Common myeloid progenitor, CD34-positive (primary cell): Measurements from ENCODE around the gene PTPN23.

Experiments used
- CTCF ChIA-PET: fragments of 350-600 bp; sonication (Branson Sonifier 250); formaldehyde crosslinking; loops from one replicate; lab custom pipeline; 2021; ENCODE audit warnings: antibody characterized with exemption; lab: Charles Lee
- POLR2A ChIA-PET: fragments of 350-600 bp; sonication (Branson Sonifier 250); formaldehyde crosslinking; loops from one replicate; lab custom pipeline; 2021; ENCODE audit warnings: antibody characterized with exemption; lab: Charles Lee
- DNase-seq, 3 donors: peaks; one replicate each; pipeline versions ENCODE4 v3.0.0 to v3.0.0-alpha.2; 2013
- H3K27ac ChIP-seq, 2 experiments: 1 replicate in 1 of 2; 2 replicates in 1 of 2; pipeline ENCODE4 v1.7.0; 2013; ENCODE audit warnings: inconsistent platforms in 2 of 2, low read length in 2 of 2, mild to moderate bottlenecking in 2 of 2, low read depth in 1 of 2, moderate library complexity in 1 of 2; ENCODE audit not compliant: severe bottlenecking in 2 of 2, insufficient read depth in 1 of 2, poor library complexity in 1 of 2
- H3K27me3 ChIP-seq, 5 experiments: replicated peaks in 2 of 5; 1 replicate in 3 of 5; 2 replicates in 2 of 5; pipeline versions ENCODE4 v1.6.1 to v1.7.0; 2013; ENCODE audit warnings: low read length in 4 of 5, mild to moderate bottlenecking in 2 of 5, moderate library complexity in 2 of 5, inconsistent platforms in 1 of 5; ENCODE audit not compliant: insufficient read depth in 5 of 5, control insufficient read depth in 4 of 5
- H3K36me3 ChIP-seq, 4 experiments: 1 replicate in 2 of 4; 2 replicates in 2 of 4; pipeline versions ENCODE4 v1.6.1 to v1.7.0; 2013; ENCODE audit warnings: low read length in 3 of 4, control low read depth in 1 of 4, mild to moderate bottlenecking in 1 of 4; ENCODE audit not compliant: control insufficient read depth in 4 of 4, insufficient read depth in 4 of 4
- H3K4me1 ChIP-seq, 4 experiments: 1 replicate in 3 of 4; 2 replicates in 1 of 4; pipeline versions ENCODE4 v1.6.1 to v1.7.1; 2013; ENCODE audit warnings: low read length in 3 of 4, mild to moderate bottlenecking in 3 of 4, control low read depth in 1 of 4, inconsistent platforms in 1 of 4, moderate library complexity in 1 of 4; ENCODE audit not compliant: control insufficient read depth in 4 of 4, insufficient read depth in 4 of 4; ENCODE audit errors: control extremely low read depth in 1 of 4
- H3K4me3 ChIP-seq, 7 experiments: 1 replicate in 4 of 7; 2 replicates in 3 of 7; pipeline versions ENCODE4 v1.5.1 to v1.7.0; 2013; ENCODE audit warnings: mild to moderate bottlenecking in 7 of 7, low read length in 6 of 7, moderate library complexity in 6 of 7, inconsistent platforms in 2 of 7, low read depth in 2 of 7, control low read depth in 1 of 7; ENCODE audit not compliant: insufficient read depth in 4 of 7, control insufficient read depth in 1 of 7; ENCODE audit errors: extremely low read depth in 1 of 7
- H3K9me3 ChIP-seq, 5 experiments: 1 replicate in 4 of 5; 2 replicates in 1 of 5; pipeline versions ENCODE4 v1.6.1 to v1.7.1; 2013; ENCODE audit warnings: low read length in 4 of 5, mild to moderate bottlenecking in 2 of 5, inconsistent platforms in 1 of 5, low read depth in 1 of 5, moderate library complexity in 1 of 5; ENCODE audit not compliant: control insufficient read depth in 4 of 5, insufficient read depth in 2 of 5; ENCODE audit errors: control extremely low read depth in 1 of 5
- WGBS: methylation state at CpG from one replicate; pipeline ENCODE4 v1.1.5; 2013; ENCODE audit not compliant: insufficient coverage; 5-methylcytosine and 5-hydroxymethylcytosine counted together

Gene PTPN23

DNA sequence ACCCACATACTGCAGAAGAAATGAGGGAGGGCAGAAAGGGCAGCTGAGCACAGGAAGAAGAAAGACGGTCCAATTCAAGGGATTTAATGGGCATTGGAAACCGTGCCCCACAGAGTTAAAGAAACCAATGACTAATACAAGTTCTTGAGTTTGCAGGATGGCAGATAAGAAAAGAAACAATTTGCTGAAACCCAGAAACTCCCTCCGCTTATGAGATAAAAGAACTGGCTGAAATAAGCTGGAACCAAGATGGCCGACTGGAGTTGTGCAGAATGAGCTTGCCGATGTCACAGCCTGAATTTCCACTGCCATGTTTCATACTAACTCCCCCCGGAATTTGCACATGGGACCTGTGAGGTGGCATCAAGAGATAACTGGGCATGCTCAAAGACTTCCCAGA is 47.8 kb downstream of the PTPN23 start:
- H3K4me1 ChIP-seq = no peaks in the 10 kb centered on the region
- POLR2A ChIA-PET = no interaction called here
- WGBS = 100% methylated on average over 4 of the region's 6 CpGs
- H3K27ac ChIP-seq = no peak overlapping the region
- H3K36me3 ChIP-seq = peaks cover 4 to 81% (median 59%) of the 10 kb centered on the region in 4 experiments
- no peak overlapping the region for H3K4me3 ChIP-seq
- CTCF ChIA-PET = no interaction called here
- no peaks in the 10 kb centered on the region for H3K27me3 ChIP-seq
- H3K9me3 ChIP-seq = no peaks in the 10 kb centered on the region
- DNase-seq = no peak

DNA sequence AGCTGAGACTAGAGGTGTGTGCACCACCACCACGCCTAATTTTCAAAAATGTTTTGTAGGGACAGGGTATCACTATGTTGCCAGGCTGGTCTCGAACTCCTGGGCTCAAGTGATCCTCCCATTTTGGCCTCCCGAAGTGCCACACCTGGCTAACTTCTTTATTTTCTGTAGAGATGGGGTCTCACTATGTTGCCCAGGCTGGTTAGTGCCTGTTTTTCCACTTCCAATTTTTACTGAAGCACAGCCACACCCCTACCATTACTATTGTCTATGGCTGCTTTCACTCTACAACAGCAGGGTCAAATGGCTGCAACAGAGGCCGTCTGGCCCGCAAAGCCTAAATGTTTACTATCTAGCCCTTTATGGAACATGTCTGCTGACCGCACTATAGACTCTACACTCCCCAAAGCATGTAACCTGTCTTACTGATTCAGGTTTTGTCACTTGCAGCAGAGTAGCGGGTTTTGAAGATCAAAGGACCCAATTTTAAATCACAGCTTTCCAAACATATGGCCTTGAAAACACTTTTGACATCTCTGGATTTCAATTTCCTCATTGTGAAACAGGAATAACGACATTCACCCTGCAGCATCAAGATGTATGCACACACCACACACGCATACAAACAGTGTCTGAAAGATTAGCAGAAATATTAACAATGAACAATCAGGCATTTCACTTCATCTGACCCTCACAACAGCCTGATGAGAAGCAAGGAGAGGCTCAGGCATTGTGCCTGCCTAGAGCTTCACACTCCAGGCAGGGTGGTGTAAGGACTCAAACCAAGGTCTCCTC is 48.9 kb downstream of the PTPN23 start:
- POLR2A ChIA-PET = no interaction called here
- CTCF ChIA-PET = interaction anchor here (1.6 kb wide), 1 partner anchor 8 kb away, joined by 4 read pairs; no protein-coding TSS in a partner anchor
- no peak for DNase-seq

DNA sequence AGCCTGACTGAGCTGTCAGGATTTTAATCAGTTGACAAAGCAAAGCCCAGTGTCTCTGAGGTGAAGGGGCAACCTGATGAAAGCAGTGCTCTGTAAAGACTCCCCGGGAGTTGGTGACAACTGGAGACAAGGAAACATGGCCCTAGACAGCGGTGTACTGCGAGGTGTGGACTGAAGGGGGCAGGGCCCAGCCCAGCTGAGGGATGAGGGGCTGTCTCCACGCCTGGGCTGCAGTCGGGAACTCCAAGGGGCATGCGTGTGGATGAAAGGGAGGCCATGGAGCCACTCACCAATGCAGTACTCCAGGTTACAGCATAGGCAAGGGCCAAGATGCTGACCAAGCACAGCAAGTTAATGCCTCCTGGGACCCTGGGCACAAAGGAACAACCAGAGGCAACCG is 49.8 kb downstream of the PTPN23 start:
- no peaks in the 10 kb centered on the region for H3K4me1 ChIP-seq
- H3K4me3 ChIP-seq = no peak overlapping the region
- peaks cover 9 to 75% (median 58%) of the 10 kb centered on the region in 4 experiments for H3K36me3 ChIP-seq
- CTCF ChIA-PET = interaction anchor here (1.6 kb wide), 1 partner anchor 9 kb away, joined by 4 read pairs; no protein-coding TSS in a partner anchor
- DNase-seq = no peak
- POLR2A ChIA-PET = no interaction called here
- H3K27ac ChIP-seq = no peak overlapping the region
- 98% methylated on average over 7 of the region's 7 CpGs for WGBS
- H3K9me3 ChIP-seq = no peaks in the 10 kb centered on the region
- H3K27me3 ChIP-seq = no peaks in the 10 kb centered on the region

More for the DNA sequence above, 48.9 kb downstream of the PTPN23 start:
- Histone ChIP-seq H3K27me3 (no peaks in the 10 kb centered on the region), H3K27ac (no peak overlapping the region), H3K9me3 (no peaks in the 10 kb centered on the region), H3K4me1 (no peaks in the 10 kb centered on the region), H3K36me3 (peaks cover 9 to 81% (median 59%) of the 10 kb centered on the region in 4 experiments), H3K4me3 (no peak overlapping the region)
- 96% methylated on average over 7 of the region's 9 CpGs for whole genome bisulfite sequencing

DNA sequence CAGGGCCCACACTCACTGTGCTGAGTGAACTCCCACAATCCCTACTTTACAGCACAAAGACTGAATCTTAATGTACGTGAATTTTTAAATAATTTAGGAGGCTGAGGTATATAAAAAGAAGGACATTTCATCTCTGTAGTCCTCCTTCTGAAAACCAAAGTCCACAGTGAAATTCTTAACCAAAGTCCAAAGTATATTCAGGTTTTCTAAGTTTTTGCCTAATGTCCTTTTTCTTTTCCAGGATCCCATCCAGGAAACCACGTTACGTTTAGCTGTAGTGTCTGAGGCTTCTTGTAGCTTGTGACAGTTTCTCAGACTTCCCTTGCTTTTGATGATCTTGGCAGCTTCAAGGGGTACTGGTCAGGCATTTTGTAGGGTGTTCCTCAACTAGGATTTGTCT is 50.4 kb downstream of the PTPN23 start:
- H3K4me1 ChIP-seq = no peaks in the 10 kb centered on the region
- no peak overlapping the region for H3K27ac ChIP-seq
- no peak overlapping the region for H3K4me3 ChIP-seq
- POLR2A ChIA-PET = no interaction called here
- CTCF ChIA-PET = interaction anchor here (1.3 to 1.6 kb wide), 2 partner anchors 9 to 17 kb away, joined by 3 to 4 read pairs; no protein-coding TSS in a partner anchor
- 100% methylated on average over 2 of the region's 3 CpGs for WGBS
- H3K36me3 ChIP-seq = peaks cover 9 to 69% (median 56%) of the 10 kb centered on the region in 4 experiments
- no peak for DNase-seq
- H3K27me3 ChIP-seq = no peaks in the 10 kb centered on the region
- no peaks in the 10 kb centered on the region for H3K9me3 ChIP-seq

DNA sequence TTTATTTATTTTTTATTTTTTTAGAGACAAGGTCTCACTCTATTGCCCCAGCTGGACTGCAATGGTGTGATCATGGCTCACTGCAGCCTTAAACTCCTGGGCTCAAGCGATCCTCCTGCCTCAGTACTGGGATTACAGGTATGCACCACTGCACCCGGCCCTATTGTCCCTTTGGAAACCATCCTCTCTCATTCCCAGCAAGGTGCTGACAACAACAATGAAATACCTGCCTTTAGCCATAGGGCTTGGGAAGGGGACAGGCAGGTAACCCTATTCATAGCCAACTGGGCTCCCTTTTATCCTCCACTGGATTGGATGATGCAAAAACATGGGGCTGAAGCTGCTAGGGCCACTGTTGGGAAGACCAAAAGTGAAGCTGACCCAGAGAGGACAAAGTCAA is 51.9 kb downstream of the PTPN23 start:
- Histone ChIP-seq H3K4me1 (no peaks in the 10 kb centered on the region), H3K27ac (no peak overlapping the region), H3K4me3 (no peak overlapping the region), H3K36me3 (peaks cover 9 to 63% (median 47%) of the 10 kb centered on the region in 4 experiments), H3K27me3 (no peaks in the 10 kb centered on the region), H3K9me3 (no peaks in the 10 kb centered on the region)
- 92% methylated on average over 2 of the region's 2 CpGs for WGBS
- POLR2A ChIA-PET = no interaction called here
- DNase-seq = no peak
- CTCF ChIA-PET = no interaction called here

DNA sequence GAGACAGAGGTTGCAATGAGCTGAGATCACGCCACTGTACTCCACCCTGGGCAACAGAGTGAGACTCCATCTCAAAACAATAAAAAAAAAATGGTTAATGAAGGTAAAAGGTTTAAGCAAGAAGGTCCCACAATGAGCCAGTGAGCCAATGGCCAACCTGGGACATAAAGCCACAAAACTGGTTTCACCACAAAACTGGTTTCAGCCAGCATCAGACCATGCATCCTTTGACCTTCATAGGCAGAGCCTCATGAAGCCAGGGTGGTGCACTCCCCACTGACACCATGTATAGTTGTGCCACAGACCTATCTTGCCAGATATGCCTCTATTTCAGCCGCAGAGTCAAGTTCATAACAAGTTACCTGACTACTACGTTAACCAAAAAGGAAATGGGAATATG is 53.0 kb downstream of the PTPN23 start:
- CTCF ChIA-PET = interaction anchor here (1.0 to 1.7 kb wide), 2 partner anchors 9 to 44 kb away, joined by 4 to 6 read pairs; no protein-coding TSS in a partner anchor
- no peaks in the 10 kb centered on the region for H3K27me3 ChIP-seq
- POLR2A ChIA-PET = no interaction called here
- peaks cover 12 to 64% (median 44%) of the 10 kb centered on the region in 4 experiments for H3K36me3 ChIP-seq
- DNase-seq = no peak
- WGBS = 100% methylated on average over 1 of the region's 3 CpGs
- H3K27ac ChIP-seq = no peak overlapping the region
- no peak overlapping the region for H3K4me3 ChIP-seq
- H3K4me1 ChIP-seq = no peaks in the 10 kb centered on the region
- H3K9me3 ChIP-seq = peaks cover 0 to 3% (median 0%) of the 10 kb centered on the region in 5 experiments

DNA sequence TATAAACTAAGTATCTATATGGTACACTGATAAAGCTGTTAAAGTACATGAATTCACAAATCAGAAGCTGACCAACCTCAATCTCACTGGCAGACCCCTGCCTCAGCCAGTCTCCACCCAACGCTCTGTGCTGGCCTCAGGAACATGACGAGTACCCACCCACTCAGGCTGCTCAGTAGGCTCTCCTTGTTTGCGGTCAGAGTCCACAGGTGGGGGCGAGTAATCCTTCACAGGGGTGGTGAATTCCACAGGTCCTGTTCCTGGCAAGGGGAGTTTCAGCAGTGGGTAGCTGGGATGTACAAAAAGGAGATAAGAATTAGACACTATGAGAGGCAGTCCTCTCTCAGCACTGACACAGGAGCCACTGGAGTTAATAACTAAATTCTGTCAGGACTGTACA is 54.0 kb downstream of the PTPN23 start:
- DNase-seq = no peak
- Histone ChIP-seq H3K9me3 (peaks cover 0 to 3% (median 0%) of the 10 kb centered on the region in 5 experiments), H3K27me3 (no peaks in the 10 kb centered on the region), H3K4me3 (no peak overlapping the region), H3K27ac (no peak overlapping the region), H3K4me1 (no peaks in the 10 kb centered on the region), H3K36me3 (peaks cover 12 to 70% (median 48%) of the 10 kb centered on the region in 4 experiments)
- POLR2A ChIA-PET = no interaction called here
- WGBS = 96% methylated on average over 4 of the region's 4 CpGs
- CTCF ChIA-PET = interaction anchor here (1.0 to 1.7 kb wide), 4 partner anchors 10 to 43 kb away, joined by 3 to 6 read pairs (median 4); partner anchors contain the start of gene SCAP
